Colonic mucosa (tissue), 4 donors: ENCODE data around the gene SYT2. TPM values are rescaled to one million over a fixed set of nuclear protein-coding genes. Genes with fewer than 3 reads are reported as not detected.

Experiments
- DNase-seq: peaks from one replicate; pipeline ENCODE4 v3.0.0-alpha.2; 2020
- H3K27ac ChIP-seq: fragments of 200-600 bp; one replicate; pipeline ENCODE4 v1.8.0; 2021
- H3K27me3 ChIP-seq: fragments of 200-600 bp; one replicate; pipeline ENCODE4 v1.8.0; 2021
- H3K36me3 ChIP-seq: fragments of 200-600 bp; one replicate; pipeline ENCODE4 v1.8.0; 2021
- H3K4me1 ChIP-seq: fragments of 200-600 bp; one replicate; pipeline ENCODE4 v1.8.0; 2021; ENCODE audit warnings: mild to moderate bottlenecking
- H3K4me3 ChIP-seq: fragments of 200-600 bp; one replicate; pipeline ENCODE4 v1.8.0; 2021
- H3K9ac ChIP-seq, 2 donors: one replicate each; pipeline ENCODE4 v1.7.0; 2013; ENCODE audit warnings: control low read depth in 2 of 2, low read depth in 2 of 2, low read length in 2 of 2
- H3K9me3 ChIP-seq: fragments of 200-600 bp; one replicate; pipeline ENCODE4 v1.8.0; 2021
- intact Hi-C: fragments of 100-400 bp; cut with DNase I; formaldehyde crosslinking; loops from one replicate; pipeline ENCODE4 v1.14.1; 2022
- total RNA-seq, 2 donors: library from RNA; stranded (reverse); fragmentation: NEBNext Ultra II Directional in 1 of 2; extraction: Animal tissue kit (Norgen Biotek cat#: 25700) in 1 of 2; gene quantifications; one replicate each; pipeline ENCODE4 v1.2.1, GENCODE V29; 2021
- TF ChIP-seq, protein P1 (sequence below): fragments of 200-600 bp; IDR thresholded peaks from one replicate; pipeline ENCODE4 v1.8.0; 2022; ENCODE audit warnings: antibody characterized with exemption, mild to moderate bottlenecking
- donor health status: healthy.
- donor health status: DM: no; HTN: no; CAD: no.
- donor health status: DM: no; HTN: no; CAD: no.

The SYT2 gene
- total RNA-seq, 2 donors from 2014 or later, result 0.15 to 0.19 TPM

DNA sequence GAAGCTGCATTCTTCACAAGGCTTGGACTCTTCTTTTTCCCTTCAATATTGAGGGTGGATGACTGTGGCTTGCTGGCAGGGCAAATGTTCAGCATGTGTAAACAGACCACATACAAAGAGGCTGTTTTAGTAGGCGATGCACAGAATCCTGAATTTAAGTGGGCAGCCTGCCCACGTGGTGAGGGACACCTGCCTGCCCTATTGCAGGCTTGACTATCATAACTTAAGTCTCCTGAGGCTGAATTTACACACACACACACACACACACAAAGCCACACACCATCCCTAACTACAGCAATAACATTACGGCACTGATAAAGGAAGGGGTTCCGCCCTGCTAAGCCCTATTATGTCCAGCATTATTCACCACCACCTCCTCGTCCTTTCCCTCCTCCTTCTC, 15.9 kb downstream of the SYT2 start:
- no peaks in the 10 kb centered on the region for H3K27me3 ChIP-seq
- no peak for DNase-seq
- intact Hi-C loops, result no loop called here
- no peak overlapping the region for H3K9ac ChIP-seq
- no peaks in the 10 kb centered on the region for H3K36me3 ChIP-seq
- no peaks in the 10 kb centered on the region for H3K9me3 ChIP-seq
- no peak overlapping the region for H3K27ac ChIP-seq
- H3K4me3 ChIP-seq, result no peak overlapping the region
- no peaks in the 10 kb centered on the region for H3K4me1 ChIP-seq
- TF ChIP-seq, protein P1, sequence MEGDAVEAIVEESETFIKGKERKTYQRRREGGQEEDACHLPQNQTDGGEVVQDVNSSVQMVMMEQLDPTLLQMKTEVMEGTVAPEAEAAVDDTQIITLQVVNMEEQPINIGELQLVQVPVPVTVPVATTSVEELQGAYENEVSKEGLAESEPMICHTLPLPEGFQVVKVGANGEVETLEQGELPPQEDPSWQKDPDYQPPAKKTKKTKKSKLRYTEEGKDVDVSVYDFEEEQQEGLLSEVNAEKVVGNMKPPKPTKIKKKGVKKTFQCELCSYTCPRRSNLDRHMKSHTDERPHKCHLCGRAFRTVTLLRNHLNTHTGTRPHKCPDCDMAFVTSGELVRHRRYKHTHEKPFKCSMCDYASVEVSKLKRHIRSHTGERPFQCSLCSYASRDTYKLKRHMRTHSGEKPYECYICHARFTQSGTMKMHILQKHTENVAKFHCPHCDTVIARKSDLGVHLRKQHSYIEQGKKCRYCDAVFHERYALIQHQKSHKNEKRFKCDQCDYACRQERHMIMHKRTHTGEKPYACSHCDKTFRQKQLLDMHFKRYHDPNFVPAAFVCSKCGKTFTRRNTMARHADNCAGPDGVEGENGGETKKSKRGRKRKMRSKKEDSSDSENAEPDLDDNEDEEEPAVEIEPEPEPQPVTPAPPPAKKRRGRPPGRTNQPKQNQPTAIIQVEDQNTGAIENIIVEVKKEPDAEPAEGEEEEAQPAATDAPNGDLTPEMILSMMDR, result no peak

DNA sequence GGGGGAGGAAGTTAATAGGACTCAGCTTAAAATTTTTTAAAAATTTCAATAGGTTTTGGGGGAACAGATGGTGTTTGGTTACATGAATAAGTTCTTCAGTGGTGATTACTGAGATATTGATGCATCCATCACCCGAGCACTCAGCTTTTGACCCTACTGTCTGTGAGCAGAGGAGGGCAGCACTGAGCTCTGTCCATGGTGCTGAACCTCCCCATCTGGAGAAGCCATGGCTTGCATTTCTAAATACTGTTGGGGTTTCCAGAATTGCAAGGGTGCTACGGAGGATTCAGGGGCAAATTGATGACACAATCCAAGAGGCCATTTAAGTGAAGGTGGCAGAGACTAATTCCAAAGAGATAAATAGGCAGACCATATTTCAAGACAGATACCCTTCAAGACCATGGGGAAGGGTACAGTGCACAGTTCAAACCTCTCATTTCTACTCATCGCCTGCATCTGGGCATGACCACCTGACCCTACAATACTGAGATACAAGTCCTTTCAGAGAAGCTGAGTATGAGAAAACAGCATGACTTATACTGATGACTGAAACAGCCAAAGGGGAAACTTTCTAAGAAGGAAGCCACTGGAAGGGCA, 17.2 kb downstream of the SYT2 start:
- no peak overlapping the region for H3K9ac ChIP-seq
- H3K27me3 ChIP-seq, result no peaks in the 10 kb centered on the region

DNA sequence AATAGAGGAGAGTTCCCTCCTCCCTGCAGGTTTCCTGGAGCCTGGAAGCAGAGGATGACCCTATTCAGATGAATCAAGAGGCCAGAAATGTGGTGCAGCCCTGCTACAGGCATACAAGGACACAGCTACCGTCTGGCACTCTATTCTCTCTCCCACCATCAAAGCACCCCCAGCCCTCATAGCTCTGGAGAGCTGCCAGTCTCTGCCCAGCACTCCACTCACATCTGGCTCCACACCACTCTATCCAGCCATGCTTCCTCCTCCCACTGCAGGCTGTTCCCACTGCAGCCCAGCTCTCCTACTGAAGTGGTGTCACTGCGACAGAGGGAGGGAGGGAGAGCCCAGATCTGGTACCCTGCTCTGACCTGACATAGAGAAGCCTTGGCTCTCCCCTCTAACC, 18.4 kb downstream of the SYT2 start:
- no peak overlapping the region for H3K9ac ChIP-seq
- TF ChIP-seq, protein P1, result no peak
- no peaks in the 10 kb centered on the region for H3K36me3 ChIP-seq
- H3K9me3 ChIP-seq, result no peaks in the 10 kb centered on the region
- no peaks in the 10 kb centered on the region for H3K27me3 ChIP-seq
- no peak overlapping the region for H3K27ac ChIP-seq
- DNase-seq, result no peak
- intact Hi-C loops, result no loop called here
- H3K4me1 ChIP-seq, result no peaks in the 10 kb centered on the region
- no peak overlapping the region for H3K4me3 ChIP-seq

More for the DNA sequence above, 17.2 kb downstream of the SYT2 start:
- H3K27ac ChIP-seq, result no peak overlapping the region
- intact Hi-C loops, result no loop called here
- H3K4me1 ChIP-seq, result no peaks in the 10 kb centered on the region
- H3K9me3 ChIP-seq, result no peaks in the 10 kb centered on the region
- H3K36me3 ChIP-seq, result no peaks in the 10 kb centered on the region
- peak; percentile 65 for DNase-seq
- H3K4me3 ChIP-seq, result no peak overlapping the region
- TF ChIP-seq, protein P1, result peak; percentile 24

DNA sequence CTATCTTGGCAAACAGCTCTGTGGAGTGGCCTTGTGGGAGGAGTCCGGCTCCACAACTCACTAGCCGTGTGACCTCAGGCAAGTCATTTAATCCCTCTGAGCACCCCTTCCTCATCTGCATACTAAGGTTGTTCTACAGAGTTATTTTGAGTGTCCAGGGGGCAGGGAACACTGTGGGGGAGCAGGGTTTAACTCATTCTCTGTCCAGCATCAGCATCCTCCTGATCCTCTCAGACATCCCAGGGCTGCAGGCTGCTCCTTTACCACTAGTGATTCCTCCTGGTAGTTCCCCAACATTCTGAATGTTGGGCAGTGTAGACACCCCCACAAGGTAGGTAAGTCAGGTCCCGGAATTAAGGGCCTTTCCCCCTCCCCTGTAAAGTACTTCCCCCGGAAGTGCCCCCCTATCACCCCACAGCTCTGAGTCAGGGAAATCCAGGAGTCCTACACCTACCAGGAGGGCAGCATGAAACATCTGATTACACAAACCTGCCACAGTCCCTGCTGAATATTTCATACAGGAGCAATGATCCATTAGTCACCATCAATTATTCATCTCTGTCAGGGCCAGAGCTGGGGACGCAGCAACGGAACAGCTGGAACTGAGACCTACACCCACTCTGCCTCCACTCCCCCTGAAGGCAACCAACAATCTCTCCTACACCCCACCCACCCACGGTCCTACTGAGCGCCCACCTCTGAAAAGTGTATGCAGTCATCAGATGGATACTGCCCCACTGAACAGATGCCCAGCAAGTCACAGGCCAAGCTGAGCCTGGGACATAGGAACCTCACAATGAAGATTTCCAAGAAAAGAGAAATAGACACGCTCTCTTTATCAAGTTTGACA, 20.5 kb downstream of the SYT2 start:
- Histone ChIP-seq H3K36me3 (no peaks in the 10 kb centered on the region), H3K9ac (no peak overlapping the region), H3K4me1 (no peaks in the 10 kb centered on the region), H3K9me3 (no peaks in the 10 kb centered on the region), H3K4me3 (no peak overlapping the region), H3K27me3 (no peaks in the 10 kb centered on the region), H3K27ac (no peak overlapping the region)
- DNase-seq, result no peak
- intact Hi-C loops, result no loop called here
- TF ChIP-seq, protein P1, result no peak

DNA sequence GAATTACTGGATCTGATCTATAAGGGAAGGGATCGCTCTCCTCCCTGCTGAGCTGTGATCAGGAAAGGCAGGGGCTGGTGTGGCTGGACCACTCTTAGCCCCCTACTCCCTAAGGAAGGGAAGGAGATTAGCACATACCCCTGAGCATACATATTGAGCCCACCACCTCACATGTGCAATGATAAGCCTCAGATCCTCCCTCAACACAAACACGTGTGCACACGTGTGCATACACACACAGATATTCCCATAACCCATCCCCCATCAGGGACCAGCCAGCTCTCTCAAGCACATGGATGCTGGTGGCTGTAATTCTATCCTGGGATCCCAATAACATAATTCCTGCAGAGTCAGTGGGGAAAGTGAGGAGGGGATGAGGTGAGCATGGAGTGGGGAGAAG, 21.2 kb downstream of the SYT2 start:
- Histone ChIP-seq H3K4me3 (no peak overlapping the region), H3K4me1 (no peaks in the 10 kb centered on the region), H3K9me3 (no peaks in the 10 kb centered on the region), H3K27ac (no peak overlapping the region), H3K27me3 (no peaks in the 10 kb centered on the region), H3K9ac (no peak overlapping the region), H3K36me3 (no peaks in the 10 kb centered on the region)
- DNase-seq, result no peak
- TF ChIP-seq, protein P1, result no peak
- intact Hi-C loops, result no loop called here
